ENCODE results near the gene STXBP5. TPM values are rescaled to one million over a fixed set of nuclear protein-coding genes. Genes with fewer than 3 reads are reported as not detected.

Gene STXBP5
- total RNA-seq, 2 donors from 2014 or later: 45.8 to 52.3 TPM

DNA sequence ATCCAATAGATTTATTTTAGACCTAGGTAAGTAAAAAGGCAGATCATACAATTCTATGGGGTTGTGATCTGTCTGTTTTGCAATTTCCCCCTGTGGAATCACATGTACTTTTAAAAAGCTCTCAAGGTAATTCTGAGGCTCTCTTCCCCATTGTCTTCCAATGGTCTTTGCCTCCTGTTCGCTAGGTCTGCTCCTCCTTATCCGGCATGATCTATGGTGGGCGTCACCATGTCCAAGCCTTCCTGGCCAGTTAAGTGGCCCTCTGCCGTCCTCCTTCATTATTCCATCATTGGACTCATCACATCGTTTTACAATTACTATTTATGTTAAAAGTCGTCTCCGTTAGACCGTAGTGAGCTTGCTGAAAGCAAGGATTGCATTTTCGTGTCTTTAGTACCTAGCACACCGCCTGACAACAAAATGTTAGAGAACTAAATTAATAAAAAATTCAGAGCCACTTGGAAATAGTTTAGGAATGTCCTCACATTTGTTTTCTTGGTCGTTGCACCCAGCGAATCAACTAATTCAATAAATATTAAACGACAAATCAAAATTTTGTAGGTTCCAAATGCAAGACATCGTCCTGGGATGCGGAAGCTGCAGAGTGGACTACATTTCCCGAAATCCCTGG, 2.2 kb upstream of the STXBP5 start:
- DNase-seq: peak; percentile 45
- Histone ChIP-seq H3K4me3 (peak overlapping the region; percentile 75), H3K36me3 (no peaks in the 10 kb centered on the region), H3K4me1 (no peaks in the 10 kb centered on the region), H3K27me3 (no peaks in the 10 kb centered on the region), H3K27ac (peak overlapping the region; percentile 97), H3K9ac (ENCODE audit: low read depth in 2 of 2, low read length in 2 of 2) (peak overlapping the region in 1 of 2 donors; percentile 100), H3K9me3 (no peaks in the 10 kb centered on the region)
- intact Hi-C loops (cut with DNase I): no loop called here
- TF ChIP-seq, protein P1, sequence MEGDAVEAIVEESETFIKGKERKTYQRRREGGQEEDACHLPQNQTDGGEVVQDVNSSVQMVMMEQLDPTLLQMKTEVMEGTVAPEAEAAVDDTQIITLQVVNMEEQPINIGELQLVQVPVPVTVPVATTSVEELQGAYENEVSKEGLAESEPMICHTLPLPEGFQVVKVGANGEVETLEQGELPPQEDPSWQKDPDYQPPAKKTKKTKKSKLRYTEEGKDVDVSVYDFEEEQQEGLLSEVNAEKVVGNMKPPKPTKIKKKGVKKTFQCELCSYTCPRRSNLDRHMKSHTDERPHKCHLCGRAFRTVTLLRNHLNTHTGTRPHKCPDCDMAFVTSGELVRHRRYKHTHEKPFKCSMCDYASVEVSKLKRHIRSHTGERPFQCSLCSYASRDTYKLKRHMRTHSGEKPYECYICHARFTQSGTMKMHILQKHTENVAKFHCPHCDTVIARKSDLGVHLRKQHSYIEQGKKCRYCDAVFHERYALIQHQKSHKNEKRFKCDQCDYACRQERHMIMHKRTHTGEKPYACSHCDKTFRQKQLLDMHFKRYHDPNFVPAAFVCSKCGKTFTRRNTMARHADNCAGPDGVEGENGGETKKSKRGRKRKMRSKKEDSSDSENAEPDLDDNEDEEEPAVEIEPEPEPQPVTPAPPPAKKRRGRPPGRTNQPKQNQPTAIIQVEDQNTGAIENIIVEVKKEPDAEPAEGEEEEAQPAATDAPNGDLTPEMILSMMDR (IDR thresholded peaks at IDR 0.05): no peak

DNA sequence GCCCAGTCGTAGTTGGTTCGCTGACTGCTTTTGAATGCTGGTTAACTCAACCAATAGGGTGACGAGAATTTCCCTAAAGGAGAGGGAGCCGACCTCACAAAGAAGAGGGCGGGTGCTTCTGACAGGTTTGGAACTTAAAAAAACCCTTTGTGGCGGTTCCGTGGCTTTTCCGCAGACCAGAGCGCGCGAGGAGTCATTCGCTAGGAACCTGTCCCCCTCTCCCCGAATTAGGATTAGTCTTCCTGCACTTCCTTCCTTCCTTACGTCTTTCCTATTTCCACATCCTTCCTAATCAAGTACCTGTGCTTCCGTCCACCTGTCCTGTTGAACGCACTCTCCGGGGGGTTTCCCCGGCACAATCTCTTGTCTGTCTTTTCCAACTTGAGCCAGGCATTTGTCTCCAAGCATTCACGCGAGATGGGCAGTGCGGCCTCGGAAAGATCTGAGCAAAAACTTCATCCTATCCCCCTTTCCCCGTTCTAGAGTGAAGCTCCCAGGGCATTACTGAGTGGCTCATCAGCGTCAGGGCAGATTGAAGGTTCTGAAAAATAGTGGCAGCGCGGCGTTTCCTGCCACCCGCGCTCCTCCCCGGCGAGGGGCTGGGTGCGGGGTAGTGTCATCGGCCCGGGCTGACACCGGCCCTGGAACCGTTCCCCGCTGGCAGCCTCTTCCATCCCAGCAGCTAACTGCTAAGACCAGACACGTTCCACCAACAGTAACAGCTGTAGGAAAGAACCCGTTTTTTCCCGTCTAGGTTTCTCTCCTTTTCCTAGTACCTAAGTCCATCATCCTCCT, 1.5 kb upstream of the STXBP5 start:
- DNase-seq: peak; percentile 92
- no peaks in the 10 kb centered on the region for H3K27me3 ChIP-seq
- H3K4me1 ChIP-seq: no peaks in the 10 kb centered on the region
- peak overlapping the region; percentile 97 for H3K27ac ChIP-seq
- TF ChIP-seq, protein P1 (IDR thresholded peaks at IDR 0.05): no peak
- peak overlapping the region; percentile 59 to 100 for H3K9ac ChIP-seq (ENCODE audit: low read depth in 2 of 2, low read length in 2 of 2)
- peak overlapping the region; percentile 75 for H3K4me3 ChIP-seq
- intact Hi-C loops (cut with DNase I): no loop called here
- H3K9me3 ChIP-seq: no peaks in the 10 kb centered on the region
- H3K36me3 ChIP-seq: no peaks in the 10 kb centered on the region

DNA sequence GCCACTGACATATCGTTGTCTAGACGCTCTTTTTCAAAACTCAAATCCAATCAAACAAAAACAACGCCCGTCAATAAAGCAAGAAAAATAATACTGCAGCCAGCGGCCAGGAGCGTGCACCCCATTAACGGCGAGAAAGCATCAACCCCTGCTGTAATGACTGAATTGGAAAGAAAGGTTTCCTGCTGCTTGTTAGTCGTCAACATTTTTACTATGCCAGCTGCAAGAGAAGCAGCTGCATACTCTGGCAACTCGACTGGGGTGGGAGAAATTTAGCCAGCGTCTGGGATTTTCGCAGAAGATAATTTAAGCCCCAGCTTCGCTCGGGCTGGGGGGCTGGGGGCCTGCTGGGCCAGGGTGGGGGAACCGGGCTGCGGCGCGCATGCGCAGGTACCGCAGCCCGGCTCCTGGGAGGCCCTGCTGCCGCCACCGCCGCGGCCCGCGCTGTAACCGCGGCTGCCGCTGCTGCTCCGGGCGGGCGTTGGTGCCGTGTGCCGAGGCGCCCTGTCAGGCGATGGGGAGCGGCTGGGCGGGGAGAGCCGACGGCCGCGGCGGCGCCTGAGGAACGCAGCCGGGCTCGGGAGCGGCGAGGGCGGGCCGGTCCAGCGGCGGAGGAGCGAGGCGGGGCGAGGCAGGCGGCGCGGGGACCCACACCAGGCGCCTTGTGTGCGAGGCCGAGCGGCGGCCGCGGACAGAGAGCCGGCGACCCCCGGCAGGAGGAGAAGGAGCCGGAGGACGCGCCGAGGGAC, 732 bp upstream of the STXBP5 start:
- H3K4me3 ChIP-seq: peak overlapping the region; percentile 75
- H3K27me3 ChIP-seq: no peaks in the 10 kb centered on the region
- intact Hi-C loops (cut with DNase I): no loop called here
- H3K4me1 ChIP-seq: no peaks in the 10 kb centered on the region
- H3K9ac ChIP-seq (ENCODE audit: low read depth in 2 of 2, low read length in 2 of 2): peak overlapping the region; percentile 92 to 100
- TF ChIP-seq, protein P1 (IDR thresholded peaks at IDR 0.05): no peak
- H3K9me3 ChIP-seq: no peaks in the 10 kb centered on the region
- peak; percentile 62 for DNase-seq
- H3K27ac ChIP-seq: peak overlapping the region; percentile 97
- H3K36me3 ChIP-seq: no peaks in the 10 kb centered on the region

DNA sequence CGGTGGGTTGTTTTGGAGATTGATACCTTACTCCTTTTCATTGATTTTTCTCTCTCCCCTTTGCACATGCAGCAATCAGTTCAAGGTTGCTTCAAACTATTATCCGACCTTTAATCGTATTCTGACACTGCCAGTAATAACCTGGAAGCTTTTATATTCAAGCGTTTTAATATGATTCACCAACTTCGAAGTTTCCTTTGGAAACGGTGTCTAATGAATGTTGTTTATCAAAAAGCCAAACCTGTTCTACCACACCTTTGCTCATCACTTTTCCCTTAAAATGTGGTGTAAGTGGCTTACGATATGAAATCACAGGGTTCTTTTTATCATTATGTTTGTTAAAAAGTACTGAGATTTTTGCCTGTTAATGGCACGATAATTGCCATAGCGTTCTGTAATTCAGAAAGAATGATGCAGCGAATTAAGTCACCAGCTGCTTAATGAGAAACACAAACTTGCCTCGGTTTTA, 660 bp downstream of the STXBP5 start:
- Histone ChIP-seq H3K9me3 (no peaks in the 10 kb centered on the region), H3K4me1 (no peaks in the 10 kb centered on the region), H3K36me3 (no peaks in the 10 kb centered on the region), H3K4me3 (peak overlapping the region; percentile 75), H3K9ac (ENCODE audit: low read depth in 2 of 2, low read length in 2 of 2) (peak overlapping the region; percentile 92 to 99), H3K27ac (peak overlapping the region; percentile 97), H3K27me3 (no peaks in the 10 kb centered on the region)
- intact Hi-C loops (cut with DNase I): no loop called here
- TF ChIP-seq, protein P1 (IDR thresholded peaks at IDR 0.05): no peak
- no peak for DNase-seq

Data from colonic mucosa (tissue), 4 donors.